Effector CD4-positive, alpha-beta T cell (primary cell): ENCODE measurements around the gene UGT1A4. TPM values are rescaled to one million over a fixed set of nuclear protein-coding genes. Genes with fewer than 3 reads are reported as not detected.

Experiments used
- DNase-seq: peaks from one replicate; pipeline ENCODE4 v3.0.0-alpha.2; 2020
- total RNA-seq: gene quantifications from one replicate; lab custom pipeline; 2026; lab: John Stamatoyannopoulos, UW

Gene UGT1A4
- not detected for total RNA-seq

- no peak for DNase-seq
Measured at GRCh38 chr2:233718552-233718951, at the start of gene UGT1A4. Gene UGT1A4 (plus strand): TSS chr2:233718736. CDS start chr2:233718821, 85 bp downstream.

GRCh38 chr2:233671290-233672161 lies 47.0 kb upstream of the UGT1A4 start, which contains the start of gene UGT1A9:
Gene UGT1A9 (plus strand): TSS chr2:233671898. CDS start chr2:233671935, 37 bp downstream.
- DNase-seq, result no peak

DNA sequence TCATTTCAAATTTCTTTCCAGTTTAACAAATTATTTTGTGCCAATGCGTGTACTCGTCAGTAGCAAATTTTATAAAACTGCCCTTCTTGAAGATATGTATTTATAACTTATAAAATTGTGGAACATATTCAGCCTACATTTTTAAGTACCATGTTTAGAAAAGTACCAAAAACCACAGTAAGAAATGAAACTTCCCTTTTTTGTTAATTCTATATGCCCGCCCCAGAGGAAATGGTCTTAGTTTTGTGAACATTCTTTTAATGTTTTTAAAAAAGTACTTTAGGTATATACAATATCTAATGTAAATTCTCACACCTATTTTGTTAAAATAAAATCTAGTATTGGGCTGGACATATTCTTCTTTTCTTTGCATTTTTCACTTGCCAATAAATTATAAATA lies 45.6 kb upstream of the UGT1A4 start:
- DNase-seq, result no peak

- no peak for DNase-seq
Measured at GRCh38 chr2:233673896-233674295, 44.6 kb upstream of the UGT1A4 start.

DNA sequence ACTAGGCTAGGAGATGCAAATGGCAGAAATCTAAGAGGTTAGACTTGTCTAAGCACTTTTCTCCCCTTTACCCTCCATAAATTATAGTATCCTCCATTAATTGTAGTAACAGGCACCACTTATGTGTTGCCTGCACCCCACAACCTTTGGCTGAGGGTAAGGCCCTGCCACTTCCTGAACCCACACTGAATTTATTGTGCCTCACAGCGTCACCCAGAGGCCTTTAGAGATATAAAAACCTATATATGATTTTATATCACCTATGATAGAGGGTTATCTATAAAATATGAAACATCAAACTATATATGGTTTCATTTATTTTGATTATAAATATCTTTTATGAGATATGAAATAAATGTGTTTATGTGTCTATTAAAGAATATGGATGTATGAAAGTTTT lies 44.2 kb upstream of the UGT1A4 start:
- no peak for DNase-seq

DNA sequence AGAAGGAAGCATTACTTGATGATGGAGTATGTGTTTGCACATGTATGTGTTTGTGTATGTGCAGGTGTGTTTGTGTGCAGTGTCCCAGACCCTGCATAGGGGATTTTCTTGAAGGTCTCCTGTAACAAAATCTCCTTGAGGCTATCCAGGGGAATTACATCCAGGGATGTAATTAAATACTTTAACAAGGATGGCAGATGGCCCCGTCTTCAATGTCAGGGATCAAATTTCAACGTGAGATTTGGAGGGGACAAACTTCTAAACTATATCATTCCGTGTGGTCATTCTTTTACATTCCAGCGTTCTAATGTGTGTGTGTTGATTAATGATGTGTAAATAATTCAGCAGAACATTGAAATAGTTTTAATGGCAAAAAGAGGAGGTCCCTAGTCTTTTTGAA lies 43.5 kb upstream of the UGT1A4 start:
- DNase-seq, result no peak

- DNase-seq, result no peak
Measured at GRCh38 chr2:233676046-233676445, 42.5 kb upstream of the UGT1A4 start.

GRCh38 chr2:233679196-233679595 lies 39.3 kb upstream of the UGT1A4 start:
- DNase-seq, result no peak

- DNase-seq, result no peak
Measured at GRCh38 chr2:233680361-233681045, 38.0 kb upstream of the UGT1A4 start.

DNA sequence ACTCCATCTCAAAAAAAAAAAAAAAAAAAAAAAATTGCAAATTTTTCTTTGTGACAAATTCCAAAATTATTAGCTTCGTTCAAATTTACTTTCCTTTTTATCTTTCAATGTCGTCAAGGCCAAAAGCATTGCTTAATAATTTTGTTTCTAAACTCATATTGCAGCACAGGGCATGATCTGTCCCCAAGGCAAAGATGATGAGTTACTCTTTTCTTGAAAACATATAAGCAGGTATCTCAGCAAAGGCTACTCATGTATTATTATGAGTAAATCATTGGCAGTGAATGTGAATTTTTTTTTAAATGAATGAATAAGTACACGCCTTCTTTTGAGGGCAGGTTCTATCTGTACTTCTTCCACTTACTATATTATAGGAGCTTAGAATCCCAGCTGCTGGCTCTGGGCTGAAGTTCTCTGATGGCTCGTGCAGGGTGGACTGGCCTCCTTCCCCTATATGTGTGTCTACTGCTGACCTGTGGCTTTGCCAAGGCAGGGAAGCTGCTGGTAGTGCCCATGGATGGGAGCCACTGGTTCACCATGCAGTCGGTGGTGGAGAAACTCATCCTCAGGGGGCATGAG lies 36.9 kb upstream of the UGT1A4 start, which contains the start of gene UGT1A7:
Gene UGT1A7 (plus strand): TSS at position 381 of the 579 bp plus-strand sequence. CDS start 37 bp downstream, at position 418.
- no peak for DNase-seq

DNA sequence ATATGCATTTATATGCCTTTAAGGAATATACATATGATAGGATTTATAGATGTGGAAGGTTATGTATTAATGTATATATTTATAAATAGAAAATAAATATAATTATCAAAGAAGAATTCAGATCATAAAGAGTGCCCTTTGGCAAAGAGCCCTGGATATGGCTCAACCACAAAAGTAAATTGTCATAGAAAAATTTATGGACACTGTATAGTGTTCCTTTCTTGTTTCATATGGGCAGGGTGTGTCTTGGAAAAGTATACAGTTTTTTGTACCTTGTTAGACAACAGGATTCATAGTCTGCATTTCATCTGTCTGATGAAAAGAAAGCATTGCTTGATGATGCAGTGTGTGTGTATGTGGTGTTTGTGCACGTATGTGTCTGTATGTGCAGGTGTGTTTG lies 33.9 kb upstream of the UGT1A4 start:
- no peak for DNase-seq

DNA sequence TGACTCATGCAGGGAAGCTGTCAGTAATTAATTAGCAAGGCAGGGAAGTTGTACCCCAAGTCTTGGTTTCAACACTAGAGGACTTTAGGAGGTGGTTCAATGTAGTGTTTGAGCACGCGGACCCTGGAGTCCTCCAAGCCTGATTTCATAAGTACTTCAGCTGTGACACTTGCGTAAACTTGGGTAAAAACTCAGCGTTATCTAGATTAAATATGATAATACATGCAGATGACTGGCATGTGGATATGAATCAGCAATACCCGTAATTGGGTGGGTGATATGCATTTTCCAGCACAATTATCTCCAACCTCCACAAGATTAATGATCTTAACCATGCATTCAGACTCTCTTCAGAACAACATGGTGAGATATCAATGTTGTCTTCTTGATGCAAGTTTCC lies 31.6 kb upstream of the UGT1A4 start:
- DNase-seq, result no peak

- no peak for DNase-seq
Measured at GRCh38 chr2:233688341-233688740, 30.2 kb upstream of the UGT1A4 start.

DNA sequence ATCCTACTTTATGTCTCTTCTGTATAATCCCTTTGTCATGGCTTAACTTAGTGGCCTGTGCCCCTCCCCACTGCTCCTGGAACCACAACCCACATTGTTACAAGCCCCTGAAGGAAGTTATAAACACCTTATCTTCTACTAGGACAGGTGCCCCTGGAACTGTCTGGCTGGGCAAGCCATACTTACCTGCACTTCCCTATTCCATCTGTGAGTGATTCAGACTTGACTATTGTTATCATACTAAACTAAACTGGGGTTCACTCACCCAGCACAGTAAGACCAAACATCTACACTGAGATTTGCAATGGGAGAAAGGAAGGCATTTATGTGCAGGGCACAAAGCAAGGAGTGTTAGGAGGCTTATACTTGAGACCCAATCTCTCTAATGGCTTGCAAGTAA lies 29.5 kb upstream of the UGT1A4 start:
- no peak for DNase-seq

DNA sequence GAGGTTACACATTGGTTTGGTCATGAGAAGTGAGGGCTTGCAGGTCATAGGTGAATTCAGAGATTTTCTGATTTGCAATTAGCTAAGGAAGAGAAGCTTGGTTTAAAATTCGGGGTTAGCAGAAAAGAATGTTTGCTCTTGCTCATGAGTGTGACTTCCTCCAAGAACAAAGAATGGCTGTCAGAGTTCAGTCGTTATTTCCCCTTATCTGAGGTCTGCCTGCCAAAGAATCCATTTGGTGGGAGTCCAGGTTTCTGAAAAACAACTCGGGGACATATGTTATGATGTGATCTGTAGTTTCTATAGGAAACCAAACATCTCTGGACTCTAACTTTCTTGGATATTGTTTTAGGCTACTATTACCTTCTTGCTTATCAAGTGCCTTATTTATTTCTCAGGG lies 29.0 kb upstream of the UGT1A4 start:
- no peak for DNase-seq

DNA sequence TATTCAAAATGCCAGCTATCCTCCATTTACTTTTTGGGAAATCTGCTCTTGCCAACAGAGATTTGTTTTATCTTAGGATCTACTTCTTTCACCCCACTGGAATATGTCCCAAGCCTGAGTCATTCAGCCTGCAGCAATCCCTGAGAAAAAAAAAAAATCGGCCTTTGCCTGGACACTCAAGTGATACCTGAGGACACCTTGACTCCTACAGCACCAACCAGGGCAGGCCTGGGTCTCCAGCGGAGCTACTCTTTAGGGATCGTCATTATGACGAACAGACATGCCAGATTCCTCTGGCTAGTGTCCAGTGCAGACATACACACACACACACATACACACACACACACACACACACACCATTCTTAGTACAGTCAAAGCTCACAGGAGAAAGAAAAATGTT lies 28.1 kb upstream of the UGT1A4 start:
- no peak for DNase-seq

DNA sequence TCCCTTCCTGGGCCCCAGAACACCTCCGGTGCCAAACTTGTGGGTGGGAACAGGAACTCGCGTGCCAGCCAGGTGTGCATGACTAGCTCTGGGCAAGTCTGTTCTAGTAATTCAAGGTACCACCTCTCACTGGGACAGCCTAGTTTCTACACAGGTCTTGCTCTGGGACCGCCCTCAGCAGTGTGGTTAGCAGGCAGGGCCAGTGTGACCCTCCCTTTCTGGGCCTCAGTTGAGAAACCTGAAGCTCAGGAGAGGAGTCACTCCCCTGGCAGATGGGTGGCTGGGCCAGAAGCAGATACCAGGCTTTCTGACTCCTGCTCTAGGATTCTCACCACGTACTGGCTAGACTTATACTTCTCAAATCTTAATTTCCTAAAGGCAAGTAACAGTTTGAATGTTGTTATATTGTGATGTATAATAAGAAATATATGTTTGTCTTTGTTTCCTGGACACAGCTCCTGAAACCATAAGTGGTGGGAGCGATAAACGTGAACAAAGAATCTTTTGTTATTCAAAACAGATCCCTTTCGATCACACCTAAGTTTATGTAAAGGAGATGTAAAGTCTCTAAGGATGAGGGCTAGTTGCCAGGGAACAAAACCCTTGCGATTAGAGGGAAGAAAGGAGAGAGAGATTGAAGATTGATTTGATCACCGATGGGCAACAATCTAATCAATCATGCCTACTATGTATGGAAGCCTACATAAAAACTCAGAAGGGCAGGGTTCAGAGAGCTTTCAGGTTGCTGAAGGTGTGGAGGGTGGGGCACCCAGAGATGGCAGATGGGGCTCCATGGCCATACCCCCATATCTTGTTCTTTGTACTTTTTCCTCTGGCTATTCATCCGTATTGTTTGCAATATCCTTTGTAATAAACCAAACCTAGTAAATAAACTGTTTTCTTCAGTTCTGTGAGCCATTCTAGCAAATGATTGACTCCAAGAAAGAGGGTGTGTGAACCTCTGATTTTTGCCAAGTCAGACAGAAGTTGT lies 26.8 kb upstream of the UGT1A4 start:
- DNase-seq, result no peak

DNA sequence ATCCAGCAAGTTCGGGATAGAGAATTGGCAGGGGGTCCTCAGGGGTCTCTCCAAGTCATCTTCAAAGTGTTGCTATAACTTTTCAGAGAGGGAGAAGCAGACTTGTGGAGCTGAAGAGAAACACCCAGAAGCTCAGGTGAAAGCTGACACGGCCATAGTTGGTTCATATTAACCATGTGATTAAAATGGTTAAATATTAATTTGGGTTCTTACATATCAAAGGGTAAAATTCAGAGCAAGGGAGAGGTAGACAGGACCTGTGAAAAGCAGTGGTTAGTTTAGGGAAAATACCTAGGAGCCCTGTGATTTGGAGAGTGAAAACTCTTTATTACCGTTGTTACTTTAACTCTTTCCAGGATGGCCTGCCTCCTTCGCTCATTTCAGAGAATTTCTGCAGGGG lies 25.9 kb upstream of the UGT1A4 start, which contains the start of gene UGT1A6:
Gene UGT1A6 (plus strand): TSS at position 243 of the 400 bp plus-strand sequence. CDS start 115 bp downstream, at position 358.
- DNase-seq, result no peak

DNA sequence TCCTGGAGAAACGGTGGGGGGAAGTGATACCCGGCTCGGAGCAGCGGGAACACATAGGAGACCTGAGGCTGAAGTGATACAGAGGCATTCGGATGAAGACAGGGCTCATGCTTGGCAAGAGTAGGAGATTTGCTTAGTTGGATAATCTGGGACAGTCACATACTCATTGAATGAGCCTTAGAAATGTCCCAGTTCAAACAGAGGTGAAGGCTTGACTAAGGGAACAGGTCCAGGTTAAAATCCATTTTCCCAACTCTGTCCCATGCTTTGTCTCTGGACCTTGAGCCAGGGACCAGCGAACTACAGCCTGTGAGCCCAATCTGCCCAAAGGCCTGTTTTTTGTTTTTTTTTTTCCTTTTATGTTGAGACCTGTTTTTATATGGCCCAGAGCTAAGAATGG lies 24.6 kb upstream of the UGT1A4 start:
- no peak for DNase-seq

- no peak for DNase-seq
Measured at GRCh38 chr2:233698740-233699139, 19.8 kb upstream of the UGT1A4 start.

DNA sequence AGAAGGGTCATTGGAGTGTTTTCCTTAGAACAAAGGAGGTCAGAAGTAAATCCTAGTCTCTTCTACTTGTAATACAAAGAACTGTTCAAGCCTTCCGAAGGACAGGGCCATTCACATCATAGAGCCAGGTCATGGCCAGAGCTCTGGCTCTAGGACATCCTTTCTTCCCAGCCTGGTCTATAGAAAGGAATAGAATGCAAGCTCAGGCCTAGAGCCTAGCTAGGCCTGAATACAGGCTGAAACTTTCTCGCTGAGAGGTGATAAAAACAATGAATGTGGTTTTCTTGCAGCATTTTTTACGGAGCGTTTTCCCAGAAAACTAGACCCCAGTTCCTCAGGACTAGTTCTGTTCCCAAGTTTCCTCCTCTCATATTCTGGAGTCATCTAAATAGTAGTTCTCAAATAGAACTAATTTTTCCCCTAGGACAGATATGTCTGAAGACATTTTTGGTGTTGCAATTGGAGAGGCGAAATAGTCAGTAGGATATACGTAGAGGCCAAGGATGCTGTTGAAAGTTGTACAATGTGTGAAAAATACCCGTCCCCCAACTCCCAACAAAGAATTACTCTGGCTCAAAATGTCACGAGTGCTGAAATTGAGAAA lies 19.0 kb upstream of the UGT1A4 start:
- no peak for DNase-seq
